Mucosa of descending colon (tissue), 3 donors: Measurements from ENCODE around the gene SLC9A9. TPM values are rescaled to one million over a fixed set of nuclear protein-coding genes. Genes with fewer than 3 reads are reported as not detected.

Experiments
- ATAC-seq: fragments of 200-7000 bp; cut with Tn5 transposase; one replicate; pipeline ENCODE4 v1.9.1; 2020; ENCODE audit warnings: mild to moderate bottlenecking, moderate library complexity
- DNase-seq, 3 donors: peaks; one replicate each; pipeline ENCODE4 v3.0.0-alpha.2; 2020
- H3K36me3 ChIP-seq: fragments of 200-600 bp; one replicate; pipeline ENCODE4 v1.8.0; 2021; ENCODE audit warnings: low read depth, mild to moderate bottlenecking
- H3K4me1 ChIP-seq: fragments of 200-600 bp; one replicate; pipeline ENCODE4 v1.8.0; 2021; ENCODE audit warnings: low read depth, mild to moderate bottlenecking
- H3K4me3 ChIP-seq: fragments of 200-600 bp; one replicate; pipeline ENCODE4 v1.8.0; 2021; ENCODE audit warnings: mild to moderate bottlenecking
- H3K9me3 ChIP-seq: fragments of 200-600 bp; one replicate; pipeline ENCODE4 v1.8.0; 2021; ENCODE audit warnings: mild to moderate bottlenecking
- intact Hi-C, 2 donors: fragments of 100-400 bp; cut with DNase I in 1 of 2; cut with micrococcal nuclease in 1 of 2; formaldehyde crosslinking; loops; one replicate each; pipeline versions ENCODE4 v1.11.0 to v1.11.1; 2022; cut with DNase I, micrococcal nuclease
- total RNA-seq, 3 donors: library from RNA; stranded (reverse); fragmentation: NEBNext Ultra II Directional in 2 of 3; extraction: Animal tissue kit (Norgen Biotek cat#: 25700) in 2 of 3; gene quantifications; one replicate each; pipeline versions ENCODE4 v1.2.1 to v1.2.4, GENCODE V29; 2021 to 2023
- TF ChIP-seq, protein P1 (sequence below): fragments of 200-600 bp; IDR thresholded peaks from one replicate; pipeline ENCODE4 v1.8.0; 2022; ENCODE audit warnings: antibody characterized with exemption, mild to moderate bottlenecking
- donor health status: DM: no; HTN: no; CAD: no; lungs with moderate emphysema.
- donor health status: DM: no; HTN: no; CAD: no.
- donor health status: DM: no; HTN: yes; CAD: no.

SLC9A9 gene
- total RNA-seq, 3 donors from 2014 or later: 3.2 to 18.2 (median 6.8) TPM

DNA sequence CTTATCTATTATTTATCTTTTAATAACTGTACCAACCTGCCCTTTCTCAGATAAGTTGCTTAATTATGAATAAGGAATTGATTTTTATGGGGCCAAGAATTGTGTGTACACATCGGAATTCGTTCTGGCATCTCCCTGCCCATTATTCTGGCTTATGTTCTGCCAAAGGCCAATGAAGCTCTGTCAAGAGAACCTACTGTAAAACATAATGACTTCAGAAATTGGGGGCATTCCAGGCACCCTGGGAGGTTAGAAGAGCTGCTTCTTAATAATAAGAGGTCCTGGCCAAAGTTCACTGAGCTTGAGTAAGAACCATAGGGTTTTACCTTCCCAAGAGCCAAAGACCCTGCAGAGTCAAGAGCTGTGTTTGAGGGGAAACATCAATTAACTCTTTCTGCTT lies 261.7 kb downstream of the SLC9A9 start:
- Histone ChIP-seq H3K4me3 (no peak overlapping the region), H3K36me3 (no peaks in the 10 kb centered on the region), H3K4me1 (peaks cover 8% of the 10 kb centered on the region), H3K9me3 (no peaks in the 10 kb centered on the region)
- TF ChIP-seq, protein P1, sequence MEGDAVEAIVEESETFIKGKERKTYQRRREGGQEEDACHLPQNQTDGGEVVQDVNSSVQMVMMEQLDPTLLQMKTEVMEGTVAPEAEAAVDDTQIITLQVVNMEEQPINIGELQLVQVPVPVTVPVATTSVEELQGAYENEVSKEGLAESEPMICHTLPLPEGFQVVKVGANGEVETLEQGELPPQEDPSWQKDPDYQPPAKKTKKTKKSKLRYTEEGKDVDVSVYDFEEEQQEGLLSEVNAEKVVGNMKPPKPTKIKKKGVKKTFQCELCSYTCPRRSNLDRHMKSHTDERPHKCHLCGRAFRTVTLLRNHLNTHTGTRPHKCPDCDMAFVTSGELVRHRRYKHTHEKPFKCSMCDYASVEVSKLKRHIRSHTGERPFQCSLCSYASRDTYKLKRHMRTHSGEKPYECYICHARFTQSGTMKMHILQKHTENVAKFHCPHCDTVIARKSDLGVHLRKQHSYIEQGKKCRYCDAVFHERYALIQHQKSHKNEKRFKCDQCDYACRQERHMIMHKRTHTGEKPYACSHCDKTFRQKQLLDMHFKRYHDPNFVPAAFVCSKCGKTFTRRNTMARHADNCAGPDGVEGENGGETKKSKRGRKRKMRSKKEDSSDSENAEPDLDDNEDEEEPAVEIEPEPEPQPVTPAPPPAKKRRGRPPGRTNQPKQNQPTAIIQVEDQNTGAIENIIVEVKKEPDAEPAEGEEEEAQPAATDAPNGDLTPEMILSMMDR: no peak
- intact Hi-C loops: no loop called here
- no peak for ATAC-seq
- DNase-seq: no peak

- Histone ChIP-seq H3K4me3 (no peak overlapping the region), H3K9me3 (no peaks in the 10 kb centered on the region), H3K36me3 (no peaks in the 10 kb centered on the region), H3K4me1 (peaks cover 8% of the 10 kb centered on the region)
- ATAC-seq (peak; percentile 14), DNase-seq (no peak)
- TF ChIP-seq, protein P1: no peak
- intact Hi-C loops: no loop called here
Observed at GRCh38 chr3:143585720-143586456, 262.4 kb downstream of the SLC9A9 start.

DNA sequence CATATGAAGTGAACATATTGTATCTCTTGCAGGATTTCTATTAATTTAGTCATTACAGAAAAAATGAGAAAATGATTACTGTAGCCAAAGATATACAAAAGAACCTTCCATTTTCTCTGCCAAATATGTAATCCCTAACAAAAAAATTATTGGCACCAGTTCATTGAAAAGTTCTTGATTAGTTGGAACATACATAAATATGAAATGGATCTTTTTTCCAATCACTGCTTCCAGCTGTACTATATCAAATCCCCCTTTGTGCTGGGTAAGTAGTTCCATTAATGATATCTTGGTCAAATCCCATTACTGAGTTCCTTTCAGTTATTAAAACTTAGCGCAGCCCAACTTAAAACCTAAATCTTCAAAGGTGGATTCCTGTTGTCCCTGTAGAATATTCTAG lies 263.8 kb downstream of the SLC9A9 start:
- peaks cover 11% of the 10 kb centered on the region for H3K4me1 ChIP-seq
- no peaks in the 10 kb centered on the region for H3K36me3 ChIP-seq
- no peak for DNase-seq
- H3K4me3 ChIP-seq: no peak overlapping the region
- TF ChIP-seq, protein P1: no peak
- no peaks in the 10 kb centered on the region for H3K9me3 ChIP-seq
- no peak for ATAC-seq
- intact Hi-C loops: loop anchor here in 1 of 2 donors (5.0 kb wide), 1 partner anchor 72 kb away; no protein-coding TSS in a partner anchor

GRCh38 chr3:143581972-143582722 lies 266.1 kb downstream of the SLC9A9 start:
- no peak overlapping the region for H3K4me3 ChIP-seq
- peaks cover 17% of the 10 kb centered on the region for H3K4me1 ChIP-seq
- TF ChIP-seq, protein P1: no peak
- H3K9me3 ChIP-seq: no peaks in the 10 kb centered on the region
- DNase-seq (no peak), ATAC-seq (no peak)
- intact Hi-C loops: loop anchor here in 1 of 2 donors (5.0 kb wide), 1 partner anchor 70 kb away; no protein-coding TSS in a partner anchor
- H3K36me3 ChIP-seq: no peaks in the 10 kb centered on the region

DNA sequence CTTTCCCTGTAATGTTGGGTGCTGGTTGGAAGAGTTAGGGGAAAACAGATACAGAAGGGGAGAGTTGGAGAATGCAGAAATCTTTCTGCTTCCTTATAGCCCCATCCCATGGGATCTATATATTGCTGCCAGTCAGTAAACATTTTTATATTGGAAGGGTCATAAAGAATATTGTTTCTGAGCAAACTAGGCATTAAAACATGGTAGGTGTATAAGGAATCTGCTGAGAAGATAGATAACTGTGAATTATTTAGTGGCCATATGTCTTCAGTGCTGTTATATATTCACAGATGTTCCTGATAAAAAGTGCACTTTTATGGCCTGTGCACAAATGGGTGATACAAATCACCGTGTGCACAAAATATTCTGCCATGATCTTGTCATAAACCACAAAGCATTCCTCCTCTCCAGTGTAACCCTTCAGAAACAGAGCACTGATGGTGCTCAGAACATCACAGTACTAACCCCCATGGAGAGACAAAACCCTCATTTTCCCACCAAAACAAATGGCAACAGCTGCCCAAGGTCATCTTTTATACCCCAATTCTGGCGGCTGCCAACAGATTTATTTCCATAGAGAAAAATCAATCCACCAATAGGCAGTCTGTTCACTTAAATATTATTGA lies 269.3 kb downstream of the SLC9A9 start:
- DNase-seq (no peak), ATAC-seq (peak; percentile 89)
- intact Hi-C loops: no loop called here
- Histone ChIP-seq H3K4me1 (peaks cover 9% of the 10 kb centered on the region), H3K36me3 (no peaks in the 10 kb centered on the region), H3K4me3 (no peak overlapping the region), H3K9me3 (no peaks in the 10 kb centered on the region)
- TF ChIP-seq, protein P1: no peak
